Measurements from ENCODE around the gene INMT.

DNA sequence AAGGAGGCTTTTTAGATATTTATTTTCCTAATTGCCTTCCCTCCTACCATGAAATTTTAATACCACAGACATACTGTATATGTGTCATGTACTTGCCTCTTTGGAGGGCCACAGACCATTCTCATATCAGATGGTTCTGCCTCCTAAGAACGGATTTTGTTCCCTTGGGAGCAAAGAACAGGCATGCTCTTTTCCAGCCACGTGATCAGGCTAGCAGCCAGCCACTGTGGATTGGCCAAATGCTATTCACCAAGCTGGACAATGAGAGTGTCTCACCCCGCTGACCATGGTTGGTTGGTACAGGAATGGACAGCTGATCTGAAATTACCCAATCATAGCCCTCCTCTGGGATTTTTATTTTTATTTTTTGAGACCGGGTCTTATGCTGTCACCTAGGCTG is 48.2 kb upstream of the INMT start:
- TF ChIP-seq GABPA (IDR thresholded peaks at IDR 0.05 in 1 of 2, conservative IDR thresholded peaks at IDR 0.05 in 1 of 2) (no peak), RXRA (IDR thresholded peaks at IDR 0.05) (no peak), JUND (IDR thresholded peaks at IDR 0.05) (no peak), YY1 (IDR thresholded peaks at IDR 0.05) (no peak), SP1 (IDR thresholded peaks at IDR 0.05) (no peak), FOXA1 (IDR thresholded peaks at IDR 0.05) (no peak), RAD21 (IDR thresholded peaks at IDR 0.05) (no peak), TAF1 (conservative IDR thresholded peaks at IDR 0.05) (no peak)
- TF ChIP-seq, protein P1, sequence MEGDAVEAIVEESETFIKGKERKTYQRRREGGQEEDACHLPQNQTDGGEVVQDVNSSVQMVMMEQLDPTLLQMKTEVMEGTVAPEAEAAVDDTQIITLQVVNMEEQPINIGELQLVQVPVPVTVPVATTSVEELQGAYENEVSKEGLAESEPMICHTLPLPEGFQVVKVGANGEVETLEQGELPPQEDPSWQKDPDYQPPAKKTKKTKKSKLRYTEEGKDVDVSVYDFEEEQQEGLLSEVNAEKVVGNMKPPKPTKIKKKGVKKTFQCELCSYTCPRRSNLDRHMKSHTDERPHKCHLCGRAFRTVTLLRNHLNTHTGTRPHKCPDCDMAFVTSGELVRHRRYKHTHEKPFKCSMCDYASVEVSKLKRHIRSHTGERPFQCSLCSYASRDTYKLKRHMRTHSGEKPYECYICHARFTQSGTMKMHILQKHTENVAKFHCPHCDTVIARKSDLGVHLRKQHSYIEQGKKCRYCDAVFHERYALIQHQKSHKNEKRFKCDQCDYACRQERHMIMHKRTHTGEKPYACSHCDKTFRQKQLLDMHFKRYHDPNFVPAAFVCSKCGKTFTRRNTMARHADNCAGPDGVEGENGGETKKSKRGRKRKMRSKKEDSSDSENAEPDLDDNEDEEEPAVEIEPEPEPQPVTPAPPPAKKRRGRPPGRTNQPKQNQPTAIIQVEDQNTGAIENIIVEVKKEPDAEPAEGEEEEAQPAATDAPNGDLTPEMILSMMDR (IDR thresholded peaks at IDR 0.05; ENCODE audit: low read depth, low read length, missing input control) = no peak
- TF ChIP-seq, protein P2, sequence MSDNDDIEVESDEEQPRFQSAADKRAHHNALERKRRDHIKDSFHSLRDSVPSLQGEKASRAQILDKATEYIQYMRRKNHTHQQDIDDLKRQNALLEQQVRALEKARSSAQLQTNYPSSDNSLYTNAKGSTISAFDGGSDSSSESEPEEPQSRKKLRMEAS (IDR thresholded peaks at IDR 0.05) = no peak
- TF ChIP-seq, protein P3, sequence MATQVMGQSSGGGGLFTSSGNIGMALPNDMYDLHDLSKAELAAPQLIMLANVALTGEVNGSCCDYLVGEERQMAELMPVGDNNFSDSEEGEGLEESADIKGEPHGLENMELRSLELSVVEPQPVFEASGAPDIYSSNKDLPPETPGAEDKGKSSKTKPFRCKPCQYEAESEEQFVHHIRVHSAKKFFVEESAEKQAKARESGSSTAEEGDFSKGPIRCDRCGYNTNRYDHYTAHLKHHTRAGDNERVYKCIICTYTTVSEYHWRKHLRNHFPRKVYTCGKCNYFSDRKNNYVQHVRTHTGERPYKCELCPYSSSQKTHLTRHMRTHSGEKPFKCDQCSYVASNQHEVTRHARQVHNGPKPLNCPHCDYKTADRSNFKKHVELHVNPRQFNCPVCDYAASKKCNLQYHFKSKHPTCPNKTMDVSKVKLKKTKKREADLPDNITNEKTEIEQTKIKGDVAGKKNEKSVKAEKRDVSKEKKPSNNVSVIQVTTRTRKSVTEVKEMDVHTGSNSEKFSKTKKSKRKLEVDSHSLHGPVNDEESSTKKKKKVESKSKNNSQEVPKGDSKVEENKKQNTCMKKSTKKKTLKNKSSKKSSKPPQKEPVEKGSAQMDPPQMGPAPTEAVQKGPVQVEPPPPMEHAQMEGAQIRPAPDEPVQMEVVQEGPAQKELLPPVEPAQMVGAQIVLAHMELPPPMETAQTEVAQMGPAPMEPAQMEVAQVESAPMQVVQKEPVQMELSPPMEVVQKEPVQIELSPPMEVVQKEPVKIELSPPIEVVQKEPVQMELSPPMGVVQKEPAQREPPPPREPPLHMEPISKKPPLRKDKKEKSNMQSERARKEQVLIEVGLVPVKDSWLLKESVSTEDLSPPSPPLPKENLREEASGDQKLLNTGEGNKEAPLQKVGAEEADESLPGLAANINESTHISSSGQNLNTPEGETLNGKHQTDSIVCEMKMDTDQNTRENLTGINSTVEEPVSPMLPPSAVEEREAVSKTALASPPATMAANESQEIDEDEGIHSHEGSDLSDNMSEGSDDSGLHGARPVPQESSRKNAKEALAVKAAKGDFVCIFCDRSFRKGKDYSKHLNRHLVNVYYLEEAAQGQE (IDR thresholded peaks at IDR 0.05) = no peak
